GM12801 (cell line): ENCODE results near the gene THRB.

Experiments
- CTCF ChIP-seq: IDR thresholded peaks from one replicate; pipeline ENCODE4 v1.5.1; 2011; ENCODE audit warnings: control low read depth; ENCODE audit not compliant: insufficient read length; ENCODE audit errors: extremely low read depth

The THRB gene

DNA sequence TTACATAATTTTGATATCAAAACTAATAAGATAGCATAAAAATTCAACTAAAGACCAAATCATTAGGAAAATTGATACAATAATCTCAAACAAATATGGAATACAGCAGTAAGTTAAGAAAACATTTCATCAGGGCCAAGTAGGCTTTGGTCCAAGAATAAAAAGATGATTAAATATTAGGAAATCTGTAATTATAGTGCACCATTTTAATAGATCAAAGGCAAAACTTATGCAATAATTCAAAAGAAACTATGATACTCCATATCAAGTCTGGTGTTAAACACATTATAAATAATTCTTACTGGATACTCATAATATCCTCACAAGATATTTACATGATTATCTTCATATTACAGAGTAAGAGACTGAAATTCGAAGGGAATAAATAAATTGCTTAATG, 51.2 kb downstream of the THRB start:
- no peak for TF ChIP-seq CTCF

DNA sequence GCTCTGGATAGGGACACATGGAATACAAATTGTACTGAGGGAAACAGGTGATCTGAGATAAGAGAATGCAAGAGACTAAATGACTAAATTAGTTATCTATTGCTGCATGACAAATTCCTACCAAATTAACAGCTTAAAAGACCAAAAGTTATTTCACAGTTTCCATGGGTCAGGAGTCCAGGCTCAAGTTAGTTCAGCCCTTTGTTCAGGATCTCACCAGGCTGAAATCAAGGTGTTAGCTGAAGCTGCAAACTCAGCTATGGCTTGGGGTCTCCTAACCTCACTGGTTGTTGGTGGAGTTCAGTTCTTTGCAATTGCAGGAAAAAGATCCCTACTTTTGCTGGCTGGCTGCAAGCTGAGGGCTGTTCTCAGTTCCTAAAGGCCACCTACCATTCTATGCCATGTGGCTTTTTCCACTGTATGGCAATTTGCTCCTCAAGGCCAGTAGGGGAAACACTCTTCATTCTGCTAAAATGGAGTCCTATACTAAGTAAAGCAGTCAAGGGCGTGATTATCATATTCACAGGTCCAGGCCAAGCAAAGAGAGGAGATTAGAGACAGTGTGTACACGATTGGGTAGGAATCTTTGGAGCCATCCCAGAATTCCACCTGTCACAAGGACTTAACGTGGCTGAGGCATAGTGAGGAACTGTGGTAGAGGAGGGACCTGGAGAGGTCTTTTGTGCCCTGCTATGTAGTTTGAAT, 53.7 kb downstream of the THRB start:
- no peak for TF ChIP-seq CTCF

GRCh38 chr3:24439021-24439420, 55.6 kb downstream of the THRB start:
- TF ChIP-seq CTCF = no peak

- no peak for TF ChIP-seq CTCF
Measured at GRCh38 chr3:24437326-24437725, 57.3 kb downstream of the THRB start.

DNA sequence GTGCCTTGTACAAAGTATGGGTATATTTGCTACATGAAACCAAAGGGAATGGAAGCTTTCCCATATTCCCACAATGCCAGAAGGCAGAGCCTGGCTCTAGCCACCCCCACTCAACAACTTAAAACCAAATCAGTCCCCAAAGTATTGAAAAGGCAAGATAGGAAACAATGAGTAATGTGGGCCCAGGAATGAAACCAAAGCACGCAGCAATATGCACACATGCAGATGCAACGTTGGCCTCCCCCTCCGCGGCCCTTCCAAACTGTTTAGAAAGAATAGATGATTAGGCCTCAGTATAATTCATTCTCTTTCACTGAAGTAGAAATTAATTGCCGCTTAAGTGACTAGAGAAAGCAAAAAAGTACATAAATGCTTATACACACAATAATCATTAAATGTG, 59.1 kb downstream of the THRB start:
- no peak for TF ChIP-seq CTCF

GRCh38 chr3:24434651-24435050, 60.0 kb downstream of the THRB start:
- no peak for TF ChIP-seq CTCF

DNA sequence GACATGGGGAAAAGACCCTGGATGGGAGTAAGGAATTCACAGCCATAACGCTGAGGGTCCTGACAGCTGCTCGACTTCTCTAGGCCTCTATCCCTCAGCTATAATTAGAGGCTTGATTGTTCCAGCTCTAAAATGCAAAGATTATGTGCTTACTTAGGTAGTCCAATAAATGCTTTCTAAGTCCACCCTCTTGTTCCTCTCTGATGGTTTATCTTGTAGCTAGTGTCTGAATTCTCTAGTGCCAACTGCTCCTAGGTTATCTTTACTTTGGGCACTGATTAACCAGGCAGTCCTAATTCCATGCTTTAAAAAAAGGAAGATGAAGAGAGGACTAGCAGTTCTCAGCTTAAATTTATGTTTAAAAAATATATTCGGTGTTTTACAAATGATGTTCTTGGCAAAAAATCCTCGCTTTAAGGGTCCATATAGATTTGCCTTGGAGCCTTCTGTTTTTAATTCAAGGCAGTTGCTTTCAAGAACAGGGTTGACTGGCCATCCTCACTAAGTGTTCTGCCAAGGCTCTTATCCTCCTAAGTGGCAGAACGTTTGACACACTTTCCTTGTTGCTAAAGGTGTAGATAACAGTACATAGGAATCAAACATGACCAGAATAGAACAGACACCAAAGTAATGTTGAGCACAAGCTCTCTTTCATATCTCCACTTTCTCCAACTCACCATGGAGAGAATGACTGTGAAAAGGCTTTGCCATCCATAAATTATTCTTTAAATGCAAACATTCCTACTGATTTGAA, 60.6 kb downstream of the THRB start:
- TF ChIP-seq CTCF = no peak
